GM21737 (cell line): ENCODE results near the gene SLC8A2.

Experiments used
- ATAC-seq: cut with Tn5 transposase; IDR thresholded peaks from one replicate; pipeline ENCODE4 v1.9.1; 2021; ENCODE audit warnings: mild to moderate bottlenecking, moderate library complexity; ENCODE audit not compliant: unreplicated experiment

The SLC8A2 gene

DNA sequence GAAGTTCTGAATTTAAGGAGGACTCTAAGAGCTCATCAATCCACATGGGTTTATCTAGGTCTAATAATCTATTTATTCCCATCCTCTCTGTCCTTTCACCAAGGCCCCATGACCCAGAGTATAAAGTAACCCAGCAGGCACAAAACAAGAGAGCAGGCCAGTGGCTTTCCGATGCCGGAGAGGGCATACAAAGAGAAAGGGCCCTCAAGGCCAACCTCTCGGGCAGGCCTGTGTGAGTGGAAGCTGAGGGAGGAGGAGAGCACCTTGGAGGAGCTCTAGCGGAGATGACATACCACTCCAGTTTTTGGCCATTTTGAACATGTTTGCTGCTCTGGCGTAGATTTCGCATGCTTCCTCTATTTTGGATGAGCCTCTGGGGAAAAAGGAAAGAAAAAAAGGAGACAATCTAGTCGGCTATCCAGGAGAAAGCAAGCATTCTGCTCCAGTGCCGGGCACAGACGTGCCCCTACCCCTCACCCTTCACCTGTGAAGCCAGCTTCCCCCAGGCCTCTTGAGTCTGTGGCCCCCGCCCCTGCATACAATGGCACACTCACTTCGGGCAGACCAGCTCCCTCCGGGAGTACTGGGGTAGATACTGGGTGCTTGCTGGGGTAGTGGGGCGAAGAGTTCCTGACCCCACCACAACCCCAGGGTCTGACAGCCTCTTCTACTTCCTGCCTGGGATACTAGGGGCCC, 31.6 kb upstream of the SLC8A2 start:
- ATAC-seq = no peak

GRCh38 chr19:47499863-47500830, 28.5 kb upstream of the SLC8A2 start:
- ATAC-seq = no peak

- no peak for ATAC-seq
These were observed 27.7 kb upstream of the SLC8A2 start for GRCh38 chr19:47499371-47499770.

DNA sequence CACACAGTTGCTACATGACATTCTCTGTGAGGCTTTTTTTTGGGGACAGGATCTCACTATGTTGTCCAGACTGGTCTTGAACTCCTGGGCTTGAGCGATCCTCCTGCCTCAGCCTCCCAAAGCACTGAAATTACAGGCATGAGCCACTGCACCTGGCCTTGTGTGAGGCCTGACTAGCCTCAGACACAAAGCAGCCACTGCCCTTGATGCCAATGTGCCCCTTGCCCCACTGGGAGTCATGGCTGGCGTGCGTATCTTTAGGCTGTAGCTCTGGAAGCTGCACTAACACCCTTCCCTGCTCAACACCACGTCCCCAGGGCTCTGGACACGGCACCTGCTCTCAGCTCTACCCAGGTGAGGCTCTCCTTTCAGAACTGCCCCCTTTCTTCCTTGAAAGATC, 26.9 kb upstream of the SLC8A2 start:
- no peak for ATAC-seq

DNA sequence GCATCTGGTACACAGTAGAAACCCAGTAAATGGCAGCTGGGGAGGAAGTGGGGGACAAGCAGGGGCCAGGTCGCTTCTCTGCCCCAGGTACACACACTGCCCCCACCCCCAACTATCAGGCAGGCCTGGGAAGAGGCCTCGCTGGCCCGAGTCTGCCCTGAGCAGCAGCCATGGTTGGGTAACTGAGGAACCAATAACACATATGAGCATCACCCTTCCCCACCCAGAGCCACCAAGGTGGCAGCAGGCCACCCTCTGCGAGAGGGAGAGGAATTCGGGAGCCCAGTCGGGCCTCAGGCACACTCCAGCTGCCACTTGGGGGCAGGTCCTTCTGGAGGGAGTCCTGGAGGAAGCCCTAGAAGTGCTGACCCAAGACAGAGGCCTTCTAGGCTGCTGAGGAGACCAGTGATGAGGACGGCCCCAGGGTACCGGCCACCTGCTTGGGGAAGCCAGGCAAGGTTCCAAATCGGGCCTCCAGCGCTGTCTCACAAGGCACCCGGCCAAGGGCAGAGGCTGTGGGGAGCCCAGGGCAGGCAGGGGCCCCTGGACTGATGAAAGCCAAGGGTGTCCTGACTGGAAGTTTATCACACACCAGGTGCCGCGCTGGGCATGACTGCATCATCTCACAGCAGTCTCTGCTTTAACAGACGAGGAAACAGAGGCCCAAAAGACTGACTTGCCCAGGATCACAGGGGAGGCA, 26.3 kb upstream of the SLC8A2 start:
- ATAC-seq = no peak

DNA sequence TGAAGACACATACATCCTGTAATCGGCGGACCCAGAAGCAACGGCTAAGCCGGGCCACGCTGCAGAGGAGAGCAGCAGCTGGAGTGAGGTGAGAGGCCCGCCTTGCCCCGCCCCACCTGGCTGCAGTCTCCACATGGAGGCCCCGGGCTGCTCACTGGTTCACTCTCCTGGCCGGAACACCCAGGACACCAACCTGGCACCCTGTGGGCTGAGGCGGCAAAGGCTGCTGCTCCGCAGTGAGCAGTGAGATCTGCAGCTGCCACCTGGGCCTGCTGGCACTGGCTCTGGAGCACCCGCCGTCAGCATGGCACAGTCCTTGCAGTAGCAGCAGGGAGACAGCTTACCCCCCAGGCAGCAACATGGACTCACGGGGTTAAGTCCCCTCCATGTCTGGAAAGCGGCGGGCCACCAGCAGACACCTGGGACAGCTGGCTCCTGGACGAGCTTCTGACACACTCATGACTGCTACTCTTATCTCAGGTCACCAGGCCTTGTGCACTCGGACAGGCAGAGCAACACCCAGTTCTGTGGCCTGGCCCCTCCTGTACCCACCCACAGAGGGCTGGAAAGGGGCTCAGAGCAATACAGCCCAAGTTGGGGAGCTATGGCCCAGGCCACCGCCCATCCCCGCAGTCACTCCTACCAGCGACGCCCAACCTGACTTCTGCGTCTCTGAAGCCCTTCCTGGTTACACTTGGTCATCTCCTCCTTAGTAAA, 25.5 kb upstream of the SLC8A2 start:
- no peak for ATAC-seq

DNA sequence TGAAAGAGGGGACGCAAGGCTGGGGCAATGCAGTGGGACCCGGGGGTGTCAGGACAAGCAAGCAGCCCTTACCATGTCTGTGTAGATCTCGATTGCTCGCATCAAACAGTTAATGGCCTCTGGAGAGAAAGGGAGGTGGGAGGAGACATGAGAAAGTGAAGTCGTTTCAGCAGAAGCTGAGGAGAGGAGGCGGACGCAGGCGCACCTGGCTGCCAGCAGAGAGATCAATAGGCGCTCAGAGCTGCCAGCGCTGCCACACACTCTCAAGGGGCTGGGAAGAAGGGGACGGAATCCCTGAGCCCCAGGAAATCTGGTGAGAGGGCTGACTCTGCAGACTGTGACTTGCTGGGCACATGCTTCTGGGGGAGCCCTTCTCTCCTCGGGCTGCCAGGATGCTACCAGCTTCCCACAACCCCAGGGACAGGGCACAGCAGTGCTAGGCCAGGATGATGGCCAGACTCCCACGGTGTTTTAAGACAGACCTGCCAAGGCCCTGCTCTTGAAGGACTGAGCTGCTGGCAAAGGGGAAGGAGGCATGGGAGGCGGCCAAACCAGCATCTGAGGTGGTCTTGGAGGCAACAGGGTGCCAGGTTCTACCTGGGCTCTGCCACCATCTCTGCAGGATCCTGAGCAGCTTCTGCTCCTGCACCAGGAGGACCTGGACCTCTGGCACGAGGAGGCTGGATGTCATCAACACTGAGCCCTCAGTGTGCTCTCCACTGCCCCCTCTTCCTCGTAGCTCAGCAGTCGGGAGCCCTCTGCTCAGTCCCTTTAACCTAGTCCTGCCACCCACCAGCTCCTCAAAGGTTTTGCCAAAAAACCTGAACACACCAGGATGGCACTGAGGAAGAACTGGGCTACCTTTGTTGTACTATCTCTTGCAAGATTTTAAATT, 24.0 kb upstream of the SLC8A2 start:
- ATAC-seq = no peak

GRCh38 chr19:47494729-47495128, 23.0 kb upstream of the SLC8A2 start:
- ATAC-seq = no peak

DNA sequence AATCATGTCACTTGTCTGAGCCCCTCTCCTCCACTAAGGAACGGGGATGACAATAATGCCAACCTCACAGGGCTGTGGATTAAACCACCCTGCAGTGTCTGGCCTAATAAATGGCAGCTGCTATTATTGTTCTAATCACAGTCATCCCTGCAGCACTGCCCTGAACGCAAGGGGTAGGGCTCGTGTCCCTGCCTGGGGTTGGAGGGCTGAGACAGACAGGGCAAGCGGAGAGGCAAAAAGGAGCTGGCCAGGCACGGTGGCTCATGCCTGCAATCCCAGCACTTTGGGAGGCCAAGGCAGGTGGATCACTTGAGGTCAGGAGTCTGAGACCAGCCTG, 22.5 kb upstream of the SLC8A2 start:
- no peak for ATAC-seq

GRCh38 chr19:47493378-47494210, 21.9 kb upstream of the SLC8A2 start:
- no peak for ATAC-seq

DNA sequence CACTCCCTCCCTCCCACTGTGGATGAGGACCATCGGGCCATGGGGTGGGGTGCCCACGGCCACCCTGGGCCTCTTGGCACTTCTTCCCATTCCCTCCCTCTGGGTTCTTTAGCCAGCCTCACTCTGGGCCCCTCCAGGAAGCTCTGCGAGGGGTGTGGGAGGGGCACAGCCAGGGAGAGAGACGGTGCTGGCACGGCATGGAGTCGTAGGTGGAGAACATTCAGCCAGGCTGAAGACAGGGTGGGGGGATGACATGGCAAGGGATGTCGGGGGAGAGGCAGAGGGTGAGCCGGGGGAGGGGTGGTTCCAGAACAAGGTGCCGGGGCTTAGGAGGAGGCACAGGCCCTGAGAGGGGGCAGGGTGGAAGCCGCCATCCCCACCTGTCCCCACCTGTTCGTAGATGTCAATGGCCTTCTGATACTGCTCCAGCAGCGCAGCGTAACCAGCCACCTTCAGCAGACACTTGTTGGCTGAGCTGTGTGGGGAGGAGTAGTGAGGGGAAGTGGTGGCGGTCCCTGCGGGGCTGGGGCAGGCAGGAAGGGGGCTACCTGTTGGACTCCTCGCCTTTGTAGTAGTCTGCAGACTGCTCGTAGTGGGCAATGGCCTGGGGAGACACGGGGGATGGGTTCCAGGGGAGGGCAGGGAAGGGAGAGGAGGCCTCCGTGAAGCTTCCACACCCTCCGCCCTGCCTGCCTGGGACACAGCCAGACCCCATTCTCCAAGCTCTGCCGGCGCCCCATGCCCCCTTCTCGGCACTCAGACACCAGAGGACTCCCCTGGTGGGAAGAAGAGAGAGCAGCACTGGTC, 21.1 kb upstream of the SLC8A2 start:
- no peak for ATAC-seq

DNA sequence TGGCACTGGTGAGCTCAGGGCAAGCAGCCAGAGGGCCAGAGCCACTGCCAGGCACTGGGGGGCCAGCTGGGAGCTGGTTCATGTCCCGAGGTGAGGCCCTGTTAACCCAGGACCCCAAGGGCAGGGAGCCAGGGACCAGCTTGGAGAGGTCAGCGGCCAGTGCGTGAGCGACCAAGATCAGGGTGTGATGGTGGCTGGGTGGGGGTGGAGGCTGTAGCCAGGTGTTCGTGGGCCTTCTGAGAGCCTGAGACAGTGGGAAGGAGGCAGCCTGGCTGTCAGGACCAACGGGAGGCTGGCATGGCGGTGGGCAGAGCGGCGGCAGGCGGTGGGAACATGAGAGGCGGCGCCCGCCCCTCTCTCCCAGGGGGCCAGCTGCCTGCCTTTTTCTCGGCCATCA, 20.4 kb upstream of the SLC8A2 start:
- ATAC-seq = no peak

- no peak for ATAC-seq
These were observed 19.9 kb upstream of the SLC8A2 start for GRCh38 chr19:47491358-47492136.

- ATAC-seq = no peak
These were observed 19.2 kb upstream of the SLC8A2 start for GRCh38 chr19:47490847-47491246.

DNA sequence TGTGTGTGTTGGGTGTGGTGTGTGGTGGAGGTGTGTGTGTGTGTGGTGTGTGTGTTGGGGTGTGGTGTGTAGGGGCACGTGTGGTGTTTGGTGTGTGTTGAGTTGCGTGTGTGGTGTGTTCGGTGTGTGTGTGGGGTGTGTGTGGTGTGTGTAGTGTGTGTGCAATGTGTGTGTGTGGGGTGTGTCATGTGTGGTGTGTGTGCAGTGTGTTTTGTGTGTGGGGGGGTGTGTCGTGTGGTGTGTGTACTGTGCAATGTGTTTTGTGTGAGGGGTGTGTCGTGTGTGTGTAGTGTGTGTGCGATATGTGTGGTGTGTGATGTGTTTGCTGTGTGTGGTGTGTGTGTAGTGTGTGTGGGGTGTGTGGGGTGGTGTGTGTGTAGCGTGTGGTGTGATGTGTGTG, 18.3 kb upstream of the SLC8A2 start:
- ATAC-seq = no peak

- ATAC-seq = no peak
These were observed 17.6 kb upstream of the SLC8A2 start for GRCh38 chr19:47489072-47489914.
